GM19467 (cell line): ENCODE data around the gene ELF4.

Experiments
- ATAC-seq: cut with Tn5 transposase; IDR thresholded peaks from one replicate; pipeline ENCODE4 v1.9.1; 2021; ENCODE audit warnings: mild to moderate bottlenecking, moderate library complexity; ENCODE audit not compliant: unreplicated experiment

The ELF4 gene

GRCh38 chrX:130085551-130086446 lies 24.5 kb downstream of the ELF4 start:
- ATAC-seq = no peak

- no peak for ATAC-seq
Observed at GRCh38 chrX:130084631-130085237, 25.6 kb downstream of the ELF4 start.

GRCh38 chrX:130083656-130084382 lies 26.5 kb downstream of the ELF4 start:
- no peak for ATAC-seq

GRCh38 chrX:130083107-130083490 lies 27.2 kb downstream of the ELF4 start:
- no peak for ATAC-seq

GRCh38 chrX:130082244-130083106 lies 27.8 kb downstream of the ELF4 start:
- peak; percentile 48 for ATAC-seq

GRCh38 chrX:130081421-130082045 lies 28.8 kb downstream of the ELF4 start:
- no peak for ATAC-seq

- no peak for ATAC-seq
Observed at GRCh38 chrX:130080791-130081367, 29.4 kb downstream of the ELF4 start.

- no peak for ATAC-seq
Observed at GRCh38 chrX:130079824-130080406, 30.4 kb downstream of the ELF4 start.

- ATAC-seq = no peak
Observed at GRCh38 chrX:130075777-130076176, 34.5 kb downstream of the ELF4 start.

GRCh38 chrX:130072345-130072740 lies 38.0 kb downstream of the ELF4 start:
- no peak for ATAC-seq

- no peak for ATAC-seq
Observed at GRCh38 chrX:130071611-130072344, 38.5 kb downstream of the ELF4 start.

- ATAC-seq = no peak
Observed at GRCh38 chrX:130066975-130067615, 43.2 kb downstream of the ELF4 start.

- ATAC-seq = peak; percentile 87
Observed at GRCh38 chrX:130060122-130061069, 49.9 kb downstream of the ELF4 start.

- ATAC-seq = no peak
Observed at GRCh38 chrX:130058652-130059051, 51.6 kb downstream of the ELF4 start.

GRCh38 chrX:130057209-130057608 lies 53.1 kb downstream of the ELF4 start:
- ATAC-seq = no peak

GRCh38 chrX:130055899-130056298 lies 54.4 kb downstream of the ELF4 start:
- no peak for ATAC-seq

- no peak for ATAC-seq
Observed at GRCh38 chrX:130055103-130055502, 55.2 kb downstream of the ELF4 start.
